H1 (cell line): ENCODE data around the gene C2orf92. TPM values are rescaled to one million over a fixed set of nuclear protein-coding genes. Genes with fewer than 3 reads are reported as not detected.

Source experiments
- BCL11A ChIP-seq, 2 experiments: IDR thresholded peaks; one replicate each; pipeline ENCODE4 v1.6.1; 2011; ENCODE audit warnings: low read depth in 2 of 2, low read length in 2 of 2, mild to moderate bottlenecking in 2 of 2
- CHD1 ChIP-seq: IDR thresholded peaks from 2 replicates; pipeline ENCODE4 v1.6.1; 2012; ENCODE audit warnings: low read depth, low read length, improper control_type of control experiment
- YY1 ChIP-seq: IDR thresholded peaks from 2 replicates; pipeline ENCODE4 v1.6.1; 2011; ENCODE audit warnings: low read depth, mild to moderate bottlenecking, low read length
- polyA plus RNA-seq, 7 experiments: library from polyadenylated mRNA; depleted of rRNA in 3 of 7; stranded (reverse) in 5 of 7; unstranded in 2 of 7; fragments of >200 nt in 5 of 7; fragments of 200-250 nt in 2 of 7; gene quantifications; 1 replicate in 5 of 7; 2 replicates in 1 of 7; 4 replicates in 1 of 7; pipeline versions ENCODE4 v1.2.1 to v1.2.3, GENCODE V29; 2011 to 2013; ENCODE audit warnings: missing spikeins in 2 of 7, mixed read lengths in 2 of 7
- total RNA-seq: library from RNA; stranded (reverse); fragmentation: NEBNext Ultra II Directional; extraction: Animal tissue kit (Norgen Biotek cat#: 25700); gene quantifications from 2 replicates; pipeline ENCODE4 v1.2.1, GENCODE V29; 2021

Gene C2orf92
- total and polyA plus RNA-seq, 2 of the 8 experiments (the other 6 are each of a cell fraction or from before 2014, with no cell fraction given), result 2.3 to 3.7 TPM

GRCh38 chr2:97688062-97688827 is 18.7 kb downstream of the C2orf92 start (continued):
- TF ChIP-seq YY1, result no peak
- TF ChIP-seq BCL11A (IDR thresholded peaks at IDR 0.05; ENCODE audit: low read depth in 2 of 2, low read length in 2 of 2), result no peak
- no peak for TF ChIP-seq CHD1
